Body of pancreas (tissue), 4 donors: ENCODE measurements around the gene PITPNM2.

Experiments
- CTCF ChIP-seq, 7 experiments: fragments of 450-650 bp in 4 of 7; fragments of 200-600 bp in 3 of 7; sonication (generic) in 3 of 7; IDR thresholded peaks; one replicate each; pipeline ENCODE4 v1.5.1; 2016 to 2019; ENCODE audit warnings: antibody characterized with exemption in 7 of 7
- POLR2A ChIP-seq, 3 donors: fragments of 450-650 bp; IDR thresholded peaks; one replicate each; pipeline ENCODE4 v1.6.1; 2016; ENCODE audit warnings: antibody characterized with exemption in 3 of 3, mild to moderate bottlenecking in 2 of 3

DNA sequence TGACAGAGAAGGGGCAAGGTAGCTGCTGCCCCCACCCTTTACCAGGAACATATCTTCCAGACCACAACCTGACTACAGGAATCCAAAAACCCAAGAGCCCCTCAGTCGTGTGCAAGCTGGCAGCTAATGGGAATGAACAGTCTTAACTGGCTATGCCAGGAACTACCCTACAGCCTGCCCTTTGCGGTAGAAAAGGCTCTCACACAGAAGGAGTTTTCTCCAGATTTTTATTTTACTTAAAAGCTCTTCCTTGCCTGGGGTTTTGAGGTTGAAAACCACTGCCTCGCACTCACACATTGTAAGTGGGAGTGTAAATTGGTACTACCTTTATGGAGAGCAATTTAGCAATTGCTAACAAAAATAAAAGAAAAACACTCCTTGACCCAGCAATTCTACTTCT lies 28.3 kb downstream of the PITPNM2 start:
- TF ChIP-seq CTCF (IDR thresholded peaks at IDR 0.05) (no peak), POLR2A (IDR thresholded peaks at IDR 0.05) (no peak)
